Colonic mucosa (tissue), 4 donors: Measurements from ENCODE around the gene MGP. TPM values are rescaled to one million over a fixed set of nuclear protein-coding genes. Genes with fewer than 3 reads are reported as not detected.

Source experiments
- DNase-seq: peaks from one replicate; pipeline ENCODE4 v3.0.0-alpha.2; 2020
- H3K27ac ChIP-seq: fragments of 200-600 bp; one replicate; pipeline ENCODE4 v1.8.0; 2021
- H3K27me3 ChIP-seq: fragments of 200-600 bp; one replicate; pipeline ENCODE4 v1.8.0; 2021
- H3K36me3 ChIP-seq: fragments of 200-600 bp; one replicate; pipeline ENCODE4 v1.8.0; 2021
- H3K4me1 ChIP-seq: fragments of 200-600 bp; one replicate; pipeline ENCODE4 v1.8.0; 2021; ENCODE audit warnings: mild to moderate bottlenecking
- H3K4me3 ChIP-seq: fragments of 200-600 bp; one replicate; pipeline ENCODE4 v1.8.0; 2021
- H3K9ac ChIP-seq, 2 donors: one replicate each; pipeline ENCODE4 v1.7.0; 2013; ENCODE audit warnings: control low read depth in 2 of 2, low read depth in 2 of 2, low read length in 2 of 2
- H3K9me3 ChIP-seq: fragments of 200-600 bp; one replicate; pipeline ENCODE4 v1.8.0; 2021
- CTCF ChIP-seq: fragments of 200-600 bp; IDR thresholded peaks from one replicate; pipeline ENCODE4 v1.8.0; 2022; ENCODE audit warnings: antibody characterized with exemption, mild to moderate bottlenecking
- intact Hi-C: fragments of 100-400 bp; cut with DNase I; formaldehyde crosslinking; loops from one replicate; pipeline ENCODE4 v1.14.1; 2022
- total RNA-seq, 2 donors: library from RNA; stranded (reverse); fragmentation: NEBNext Ultra II Directional in 1 of 2; extraction: Animal tissue kit (Norgen Biotek cat#: 25700) in 1 of 2; gene quantifications; one replicate each; pipeline ENCODE4 v1.2.1, GENCODE V29; 2021
- donor health status: healthy.
- donor health status: DM: no; HTN: no; CAD: no.
- donor health status: DM: no; HTN: no; CAD: no.

Gene MGP
- total RNA-seq, 2 donors from 2014 or later = 37.6 to 180 TPM

GRCh38 chr12:14850929-14851663 lies 34.6 kb downstream of the MGP start:
- H3K9me3 ChIP-seq = no peaks in the 10 kb centered on the region
- intact Hi-C loops = no loop called here
- no peaks in the 10 kb centered on the region for H3K27me3 ChIP-seq
- DNase-seq = no peak
- no peaks in the 10 kb centered on the region for H3K4me1 ChIP-seq
- no peak overlapping the region for H3K4me3 ChIP-seq
- no peak overlapping the region for H3K27ac ChIP-seq
- no peak overlapping the region for H3K9ac ChIP-seq
- TF ChIP-seq CTCF = no peak
- H3K36me3 ChIP-seq = no peaks in the 10 kb centered on the region

GRCh38 chr12:14849661-14850060 lies 36.0 kb downstream of the MGP start:
- Histone ChIP-seq H3K9ac (no peak overlapping the region), H3K9me3 (no peaks in the 10 kb centered on the region), H3K4me1 (no peaks in the 10 kb centered on the region), H3K27ac (no peak overlapping the region), H3K27me3 (no peaks in the 10 kb centered on the region), H3K36me3 (no peaks in the 10 kb centered on the region), H3K4me3 (no peak overlapping the region)
- intact Hi-C loops = loop anchor here (10.0 kb wide), 1 partner anchor 125 kb away; no protein-coding TSS in a partner anchor
- TF ChIP-seq CTCF = no peak
- DNase-seq = no peak

- Histone ChIP-seq H3K27ac (no peak overlapping the region), H3K9me3 (no peaks in the 10 kb centered on the region), H3K36me3 (no peaks in the 10 kb centered on the region), H3K27me3 (no peaks in the 10 kb centered on the region), H3K4me3 (no peak overlapping the region), H3K9ac (no peak overlapping the region), H3K4me1 (no peaks in the 10 kb centered on the region)
- DNase-seq = no peak
- intact Hi-C loops = loop anchor here (10.0 kb wide), 1 partner anchor 122 kb away; no protein-coding TSS in a partner anchor
- no peak for TF ChIP-seq CTCF
Measured at GRCh38 chr12:14846876-14847580, 38.6 kb downstream of the MGP start.

- no peak for TF ChIP-seq CTCF
- no peak overlapping the region for H3K9ac ChIP-seq
- DNase-seq = no peak
- intact Hi-C loops = loop anchor here (10.0 kb wide), 1 partner anchor 121 kb away; no protein-coding TSS in a partner anchor
- no peaks in the 10 kb centered on the region for H3K36me3 ChIP-seq
- H3K9me3 ChIP-seq = no peaks in the 10 kb centered on the region
- no peaks in the 10 kb centered on the region for H3K27me3 ChIP-seq
- H3K27ac ChIP-seq = no peak overlapping the region
- H3K4me1 ChIP-seq = no peaks in the 10 kb centered on the region
- no peak overlapping the region for H3K4me3 ChIP-seq
Measured at GRCh38 chr12:14846042-14846587, 39.5 kb downstream of the MGP start.

GRCh38 chr12:14845350-14845750 lies 40.3 kb downstream of the MGP start:
- DNase-seq = peak; percentile 68
- Histone ChIP-seq H3K9ac (no peak overlapping the region), H3K9me3 (no peaks in the 10 kb centered on the region), H3K4me3 (no peak overlapping the region), H3K27me3 (no peaks in the 10 kb centered on the region), H3K36me3 (no peaks in the 10 kb centered on the region), H3K27ac (no peak overlapping the region), H3K4me1 (no peaks in the 10 kb centered on the region)
- TF ChIP-seq CTCF = peak; percentile 69
- intact Hi-C loops = loop anchor here (1.0 to 10.0 kb wide), 3 partner anchors 35 to 150 kb away; no protein-coding TSS in a partner anchor
